Stimulated activated CD4-positive, alpha-beta T cell treated with anti-CD3 and anti-CD28 coated beads, Interleukin-1b, Interleukin-23, amount 100 ng/mL, for 1 hour (primary cell): ENCODE measurements around the gene CD34.
"Not testable (repeated sequence)": the region's sequence is repeated elsewhere in the genome, so short reads cannot be mapped to it uniquely, and the experiment has no call there.

Experiments
- DNase-seq, 2 donors: peaks; one replicate each; pipeline ENCODE4 v3.0.0-alpha.2; 2020; ENCODE audit warnings: low read depth in 2 of 2

CD34 gene

DNA sequence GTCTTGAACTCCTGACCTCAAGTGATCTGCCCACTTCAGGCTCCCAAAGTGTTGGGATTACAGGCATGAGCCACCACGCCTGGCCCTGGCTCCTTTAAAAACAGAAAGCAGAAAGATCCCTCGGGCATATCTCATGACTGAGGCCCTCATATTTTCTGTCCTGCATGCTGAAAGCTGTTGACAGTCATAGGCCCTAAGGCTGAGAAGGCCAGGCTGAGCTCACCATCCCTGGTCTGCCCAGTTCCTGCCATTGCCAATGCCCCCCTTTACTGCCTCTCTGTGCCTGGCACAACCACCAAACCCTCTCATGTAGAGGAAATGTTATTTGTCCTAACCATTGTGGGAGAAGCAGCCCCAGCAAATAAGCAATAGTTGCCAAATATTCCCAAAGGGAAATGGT, 12.7 kb downstream of the CD34 start:
- no peak for DNase-seq

DNA sequence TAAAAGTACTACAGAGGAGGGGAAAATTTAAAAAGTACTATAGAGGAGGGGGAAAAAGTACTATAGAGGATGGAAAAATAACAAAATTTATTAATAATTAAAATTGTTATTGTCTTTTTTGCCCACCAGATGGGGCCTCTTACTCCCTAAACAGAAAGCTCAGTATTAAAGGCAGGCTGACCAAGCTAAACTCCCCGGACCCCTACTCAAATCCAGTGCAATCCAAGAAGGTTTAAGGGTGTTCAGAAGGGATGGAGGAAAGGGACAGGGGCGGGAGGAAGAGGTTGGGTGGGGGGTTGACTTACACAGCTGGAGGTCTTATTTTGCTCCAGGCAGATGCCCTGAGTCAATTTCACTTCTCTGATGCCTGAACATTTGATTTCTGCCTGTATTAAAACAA, 13.7 kb downstream of the CD34 start:
- no peak for DNase-seq

DNA sequence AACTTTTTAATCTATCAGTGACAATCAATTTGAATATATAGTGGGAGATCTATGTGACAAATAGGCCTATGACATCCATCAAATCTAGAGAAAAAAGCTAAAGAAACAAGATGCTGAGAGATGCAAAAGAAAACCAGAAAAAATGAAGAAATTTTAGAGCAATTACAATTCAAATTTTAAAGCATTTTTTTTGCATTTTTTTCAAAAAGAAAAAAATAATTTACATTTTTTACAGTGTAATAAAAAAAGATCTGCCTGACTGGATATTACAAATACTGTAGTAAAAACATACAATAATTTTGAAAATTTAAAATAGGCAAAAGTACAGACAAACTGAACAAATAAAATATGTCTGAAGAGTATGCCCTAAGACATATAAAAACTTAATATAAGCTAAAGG, 14.4 kb downstream of the CD34 start:
- no peak for DNase-seq

DNA sequence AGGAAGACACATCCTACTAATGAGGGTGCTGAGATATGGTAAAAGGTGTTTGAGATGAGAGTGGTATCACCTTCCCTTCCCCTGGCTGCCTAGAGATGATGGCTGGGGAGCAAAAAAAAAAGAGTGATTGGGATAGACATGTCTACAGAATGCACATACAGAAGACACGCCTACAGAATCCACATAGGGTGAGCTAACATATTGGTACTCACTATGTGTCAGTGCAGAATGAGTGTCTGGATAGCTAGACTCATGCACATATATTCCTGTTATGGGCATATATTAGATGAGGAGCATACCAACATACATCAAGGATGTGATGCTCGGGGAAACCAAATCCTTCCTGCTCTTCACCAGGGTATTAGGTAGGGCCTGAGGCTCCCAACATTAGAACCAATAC, 16.2 kb downstream of the CD34 start:
- no peak for DNase-seq

DNA sequence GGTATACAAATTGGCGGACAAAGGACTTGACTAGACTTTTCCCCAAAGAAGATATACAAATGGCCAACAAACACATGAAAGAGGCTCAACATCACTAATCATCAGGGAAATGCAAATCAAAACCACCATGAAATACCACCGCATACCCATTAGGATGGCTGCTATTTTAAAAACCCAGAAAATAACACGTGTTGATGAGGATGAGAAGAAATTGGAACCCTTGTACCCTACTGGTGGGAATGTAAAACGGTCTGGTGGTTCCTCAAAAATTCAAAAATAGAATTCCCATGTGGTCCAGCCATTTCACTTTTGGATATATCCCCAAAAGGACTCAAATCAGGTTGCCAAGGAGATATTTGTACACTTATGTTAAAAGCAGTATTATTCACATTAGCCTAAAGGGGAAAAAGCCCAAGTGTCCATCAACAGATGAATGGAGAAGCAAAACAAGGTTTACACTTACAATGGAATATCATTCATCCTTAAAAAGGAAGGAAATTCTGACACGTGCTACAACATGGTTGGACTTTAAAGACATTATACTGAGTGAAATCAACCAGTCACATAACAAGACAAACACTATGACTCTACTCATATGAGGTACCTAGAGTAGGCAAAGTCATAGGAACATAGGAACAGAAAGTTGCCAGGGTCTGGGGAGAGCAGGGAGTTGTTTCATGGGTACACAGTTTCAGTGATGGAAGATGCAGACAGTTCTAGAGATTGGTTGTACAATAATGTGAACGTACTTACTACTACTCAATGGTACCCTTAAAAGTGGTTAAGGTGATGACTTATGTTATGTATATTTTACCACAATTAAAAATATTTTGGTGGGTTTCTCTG, 17.0 kb downstream of the CD34 start:
- no peak for DNase-seq

DNA sequence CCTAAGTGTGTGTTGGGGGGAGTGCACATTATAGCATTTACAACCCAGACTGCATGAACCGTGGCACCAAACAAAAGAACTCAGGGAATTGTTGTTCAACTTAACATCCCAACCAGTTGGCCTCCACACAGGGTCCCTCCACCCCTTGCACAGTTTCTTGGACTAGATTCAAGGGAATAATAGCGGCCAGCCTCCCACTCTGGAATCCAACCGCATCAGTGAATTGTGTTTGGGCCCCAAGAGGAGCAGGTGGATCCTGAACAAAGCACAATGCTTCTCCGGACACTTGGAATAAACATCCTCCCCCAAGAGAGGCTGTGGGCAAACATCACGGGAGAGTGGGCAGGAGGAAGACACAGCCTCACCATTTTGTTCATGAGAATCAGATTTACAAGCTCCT, 18.2 kb downstream of the CD34 start:
- DNase-seq = no peak

DNA sequence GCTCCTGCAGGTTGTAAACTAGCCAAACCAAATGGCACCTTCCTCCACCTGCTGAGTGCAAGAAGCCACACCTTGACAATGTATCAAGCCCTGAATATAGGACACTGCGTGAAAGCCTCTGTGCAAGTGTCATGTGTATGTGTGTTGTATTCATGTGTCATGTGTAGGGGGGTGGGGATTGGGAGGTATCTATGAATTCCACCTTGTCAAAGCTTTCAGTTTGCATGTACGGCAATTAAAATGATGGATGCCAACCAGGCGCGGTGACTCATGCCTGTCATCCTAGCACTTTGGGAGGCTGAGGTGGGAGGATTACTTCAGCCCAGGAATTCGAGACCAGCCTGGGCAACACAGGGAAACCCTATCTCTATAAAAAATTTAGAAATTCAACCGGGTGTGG, 19.8 kb downstream of the CD34 start:
- DNase-seq = no peak

DNA sequence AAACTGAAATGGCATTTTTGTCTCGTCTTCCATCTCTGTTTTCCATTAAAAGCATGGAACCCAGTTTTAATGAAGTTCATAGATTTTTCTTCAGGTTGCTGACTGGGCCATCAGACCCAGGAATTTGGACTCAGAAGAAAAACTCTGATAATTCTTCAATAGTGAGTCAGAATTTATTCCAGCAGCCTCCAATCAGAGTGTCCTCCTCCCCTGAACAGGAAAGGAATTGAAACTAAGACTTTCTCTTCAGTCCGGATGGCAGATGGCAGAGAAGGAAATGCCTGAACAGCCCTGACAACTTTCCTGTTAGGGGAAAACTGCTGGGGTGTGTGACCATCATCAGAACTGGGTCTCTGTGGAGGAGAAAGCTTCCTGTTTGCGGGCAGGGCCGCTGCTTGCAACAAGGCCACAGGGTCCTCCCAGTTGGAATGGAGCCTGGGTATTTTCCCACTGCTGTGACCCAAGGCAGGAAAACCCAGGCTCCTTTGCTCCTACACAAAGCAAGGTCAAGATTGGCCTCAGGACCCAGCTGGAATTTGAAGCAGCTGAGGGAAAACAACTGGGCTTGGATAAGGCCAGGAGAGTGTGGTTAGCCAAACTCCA, 20.7 kb downstream of the CD34 start:
- no peak for DNase-seq

DNA sequence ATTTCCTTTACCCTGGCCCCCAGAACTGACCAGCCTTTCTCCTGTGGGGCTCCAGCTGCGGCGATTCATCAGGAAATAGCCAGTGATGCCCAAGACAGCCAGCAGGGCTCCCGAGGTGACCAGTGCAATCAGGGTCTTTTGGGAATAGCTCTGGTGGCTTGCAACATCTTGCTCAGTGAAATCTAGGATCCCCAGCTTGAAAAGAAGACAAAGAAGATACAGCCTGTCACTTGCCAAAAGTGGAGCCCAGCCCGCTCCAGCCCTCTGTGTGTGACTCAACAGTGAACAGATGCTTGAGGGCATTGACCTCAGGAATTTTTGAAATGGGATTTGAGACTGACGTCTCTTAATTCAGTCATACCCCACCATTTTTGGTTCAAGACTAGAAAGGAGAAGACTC, 22.3 kb downstream of the CD34 start:
- no peak for DNase-seq

DNA sequence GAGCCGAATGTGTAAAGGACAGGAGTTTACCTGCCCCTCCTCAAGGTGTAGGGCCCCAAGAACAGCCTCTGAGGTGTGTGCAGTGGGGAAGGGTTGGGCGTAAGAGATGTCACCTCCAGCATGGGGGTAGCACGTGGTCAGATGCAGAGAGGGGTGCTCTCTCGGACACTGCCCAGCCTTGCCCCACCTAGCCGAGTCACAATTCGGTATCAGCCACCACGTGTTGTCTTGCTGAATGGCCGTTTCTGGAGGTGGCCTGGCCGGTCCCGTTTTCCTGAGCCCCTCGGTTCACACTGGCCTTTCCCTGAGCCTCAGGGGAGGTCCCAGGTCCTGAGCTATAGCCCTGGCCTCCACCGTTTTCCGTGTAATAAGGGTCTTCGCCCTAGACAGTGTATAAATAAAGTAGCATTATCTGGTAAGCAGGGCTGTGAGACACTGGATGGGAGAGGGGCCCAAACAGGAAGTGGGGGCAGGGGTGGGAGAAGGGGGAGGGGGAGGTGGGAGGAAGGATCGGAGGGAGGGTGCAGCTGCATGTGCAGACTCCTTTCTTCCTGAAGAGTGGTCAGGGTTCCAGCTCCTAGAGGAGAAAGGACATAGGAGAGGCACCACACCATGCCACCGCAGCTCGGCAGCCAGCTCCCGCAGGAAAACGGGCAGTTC, 23.3 kb downstream of the CD34 start:
- DNase-seq = no peak

DNA sequence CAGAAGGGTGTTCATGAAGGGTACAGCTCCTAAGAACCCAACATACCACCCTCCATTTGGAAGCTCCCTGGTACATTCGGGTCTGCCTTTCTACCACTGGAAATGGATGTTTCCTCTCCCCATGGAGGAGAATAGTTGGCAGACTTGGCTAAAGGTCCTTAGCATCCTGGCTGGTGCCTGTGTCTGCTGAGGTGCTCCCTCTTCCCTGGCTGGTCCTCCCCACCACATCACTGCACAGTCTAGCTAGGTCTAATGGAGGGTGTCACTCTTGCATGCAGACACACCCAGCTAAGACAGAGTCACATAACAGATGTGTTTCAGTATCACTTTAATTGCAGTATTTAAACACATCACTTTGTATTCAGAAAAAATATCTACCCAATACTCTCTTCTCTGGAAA, 24.7 kb downstream of the CD34 start:
- DNase-seq = no peak

DNA sequence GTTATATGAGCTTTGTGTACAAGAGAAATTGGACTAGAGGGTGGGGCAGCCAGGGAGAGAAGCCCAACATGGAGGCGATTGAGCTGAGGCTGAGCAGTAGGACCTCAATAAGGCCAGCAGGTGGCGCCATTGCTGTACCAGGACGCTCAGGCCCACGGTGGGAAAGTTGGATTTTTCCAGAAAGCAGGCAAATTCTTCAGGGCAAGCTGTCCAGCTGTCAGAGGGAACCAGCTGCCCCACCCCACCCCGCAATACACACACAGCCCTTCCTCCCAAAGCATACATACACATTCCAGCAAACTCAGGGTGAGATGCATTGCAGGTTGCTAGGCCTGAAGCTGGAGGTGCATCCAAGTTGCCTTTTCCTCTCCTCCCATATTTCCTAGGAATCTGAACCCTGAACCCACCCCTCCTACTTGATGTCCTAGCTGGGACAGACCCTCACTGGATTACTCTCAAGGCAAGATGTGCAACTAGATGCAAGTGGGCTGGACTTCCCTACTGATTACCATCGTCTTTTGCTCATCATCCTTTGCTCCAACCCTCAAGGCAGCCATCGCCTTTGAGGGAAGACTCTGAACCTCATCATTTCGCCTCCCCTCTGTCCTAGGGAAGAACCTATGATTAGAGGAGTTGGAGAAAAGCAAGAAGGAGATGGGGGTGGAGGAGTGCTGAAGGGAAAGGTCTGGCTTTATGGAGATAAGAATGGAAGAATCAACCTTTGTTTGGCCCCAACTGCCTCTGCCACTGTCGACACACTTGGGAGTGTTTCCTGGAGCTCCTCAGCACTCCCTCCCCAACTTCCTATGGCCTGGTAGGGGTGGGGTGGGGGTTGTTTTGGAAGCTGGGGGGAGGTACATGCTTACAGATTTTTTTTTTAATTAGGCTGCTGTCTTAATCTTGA, 25.5 kb downstream of the CD34 start:
- peak in 1 of 2 donors; percentile 48 for DNase-seq

DNA sequence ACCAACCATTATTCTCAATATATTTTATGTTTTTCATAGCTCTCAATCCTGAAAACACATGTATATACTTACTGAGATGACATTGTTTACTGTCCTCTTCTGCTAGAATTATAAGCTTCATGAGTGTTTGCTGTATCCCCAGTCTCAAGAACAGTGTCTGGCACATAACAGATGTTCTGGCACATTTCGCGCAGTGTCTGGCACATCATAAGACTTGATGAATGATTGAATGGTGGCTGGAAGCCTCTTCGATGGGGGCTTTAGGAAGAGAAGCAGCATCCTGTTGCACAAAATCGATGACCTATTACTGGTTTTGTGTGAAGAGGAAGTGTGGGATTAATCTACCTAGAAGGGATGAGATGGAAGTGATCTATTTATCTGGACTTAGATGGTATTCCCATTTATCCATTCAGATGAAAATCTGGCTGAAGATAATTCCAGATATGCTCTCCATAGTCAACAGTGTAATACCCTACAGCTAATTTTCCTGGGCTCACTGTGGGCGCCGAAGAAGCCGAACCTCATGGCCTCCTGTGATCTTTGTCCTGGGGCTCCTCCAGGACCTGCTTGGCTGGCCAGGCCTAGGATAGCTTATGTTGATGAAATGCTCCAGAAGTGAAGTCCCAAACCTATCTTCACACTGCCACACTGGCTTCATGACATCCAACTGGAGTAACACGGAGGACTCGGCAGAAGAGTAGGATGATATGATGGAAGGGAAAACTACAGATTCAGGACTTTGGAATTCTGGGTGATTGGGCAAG, 26.5 kb downstream of the CD34 start:
- no peak for DNase-seq

DNA sequence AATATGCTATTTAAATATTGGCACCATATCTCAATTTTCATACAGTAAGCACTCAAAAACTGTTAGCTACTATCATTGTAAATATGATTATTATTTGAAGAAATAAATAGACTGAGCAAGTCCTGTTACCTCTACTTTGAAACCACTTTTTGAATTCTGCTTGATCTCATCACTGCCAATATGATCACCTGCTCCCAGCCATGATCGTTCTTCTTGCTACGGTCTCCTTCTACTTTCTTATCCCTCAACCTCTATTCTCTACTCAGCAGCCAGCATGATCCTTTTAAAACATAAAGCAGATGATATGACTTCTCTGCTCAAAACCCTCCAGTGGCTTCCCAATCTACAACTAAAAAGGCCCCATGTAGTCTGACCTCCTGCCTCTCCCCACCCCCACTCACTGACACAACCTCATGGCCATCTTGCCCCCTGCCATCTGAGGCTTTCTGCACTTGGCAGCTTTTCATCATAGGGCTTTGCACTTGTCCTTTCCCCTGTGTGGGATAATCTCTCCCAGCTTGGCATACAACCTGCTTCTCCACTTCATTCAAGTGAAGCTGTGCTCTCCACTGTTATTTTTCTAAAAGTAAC, 27.2 kb downstream of the CD34 start:
- no peak for DNase-seq

DNA sequence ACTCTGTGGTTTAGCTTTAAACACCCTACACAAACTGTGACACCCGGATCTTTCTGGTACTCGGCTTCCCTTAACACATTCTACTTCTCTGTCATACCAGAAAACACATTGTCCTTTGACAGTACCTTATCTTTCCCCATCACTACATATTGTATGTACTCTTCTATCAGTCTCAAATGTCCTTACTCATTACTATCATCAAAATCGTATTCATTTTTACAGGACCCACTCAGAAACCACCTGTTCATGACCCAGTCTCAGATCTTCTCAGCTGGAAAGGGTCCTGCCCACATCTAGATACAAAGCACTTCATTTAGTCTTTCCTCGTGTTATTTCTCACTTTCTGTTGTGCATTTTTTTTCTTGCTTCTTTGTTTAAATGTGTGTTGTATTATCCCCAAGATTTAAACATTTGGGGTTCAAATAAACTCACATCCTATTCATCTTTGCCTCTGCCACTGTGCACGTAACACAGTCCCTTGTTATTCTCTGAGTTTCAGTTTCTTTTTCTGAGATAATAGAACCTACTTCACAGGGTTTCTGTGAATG, 27.7 kb downstream of the CD34 start:
- no peak for DNase-seq

DNA sequence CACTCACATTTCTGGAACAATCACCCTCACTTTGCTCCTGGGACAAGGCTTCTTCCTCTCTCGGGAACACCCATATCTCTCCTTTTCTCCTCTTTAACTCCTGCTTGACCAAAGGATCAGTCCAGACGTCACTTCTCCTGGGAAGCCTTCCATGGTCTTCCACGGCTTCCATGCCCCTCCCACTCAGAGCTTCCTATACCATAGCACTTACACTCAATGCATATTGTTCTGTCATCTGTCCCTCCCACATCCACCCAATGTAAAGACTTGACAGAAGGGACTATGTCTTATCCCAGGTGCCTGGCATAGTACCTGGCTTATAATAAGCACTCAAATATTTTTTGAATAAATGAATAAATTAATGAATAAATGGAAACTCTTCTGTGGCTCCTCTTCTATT, 28.2 kb downstream of the CD34 start:
- no peak for DNase-seq

DNA sequence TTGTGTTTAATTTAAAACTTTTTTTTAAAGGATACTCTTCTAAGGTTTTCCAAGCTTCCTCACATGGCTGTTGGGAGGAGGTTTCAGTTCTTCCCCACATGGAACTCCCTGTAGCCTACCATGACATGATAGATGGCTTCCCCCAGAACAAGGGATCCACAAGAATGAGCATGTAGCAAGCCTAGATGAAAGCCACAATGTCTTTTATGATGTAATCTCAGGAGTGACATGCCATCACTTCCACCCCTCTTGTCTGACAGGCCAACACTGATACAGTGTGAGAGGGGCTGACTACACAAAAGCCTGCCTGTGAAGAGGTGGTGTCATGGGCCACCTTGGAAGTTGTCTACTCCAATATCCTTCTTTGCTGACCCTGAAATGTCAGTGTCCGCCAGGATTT, 32.0 kb downstream of the CD34 start:
- DNase-seq = no peak

DNA sequence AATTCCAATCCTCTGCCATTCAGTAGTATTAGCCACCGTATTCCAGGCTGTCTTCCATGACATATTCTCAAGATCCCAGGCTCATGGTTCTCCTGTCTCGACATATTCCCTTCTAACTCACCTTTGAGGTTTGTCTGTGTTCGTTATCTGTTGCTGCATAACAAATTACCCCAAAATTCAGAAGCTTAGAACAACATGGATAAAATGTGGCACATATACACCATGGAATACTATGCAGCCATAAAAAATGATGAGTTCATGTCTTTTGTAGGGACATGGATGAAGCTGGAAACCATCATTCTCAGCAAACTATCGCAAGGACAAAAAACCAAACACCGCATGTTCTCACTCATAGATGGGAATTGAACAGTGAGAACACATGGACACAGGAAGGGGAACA, 33.0 kb downstream of the CD34 start:
- not testable (repeated sequence) for DNase-seq

DNA sequence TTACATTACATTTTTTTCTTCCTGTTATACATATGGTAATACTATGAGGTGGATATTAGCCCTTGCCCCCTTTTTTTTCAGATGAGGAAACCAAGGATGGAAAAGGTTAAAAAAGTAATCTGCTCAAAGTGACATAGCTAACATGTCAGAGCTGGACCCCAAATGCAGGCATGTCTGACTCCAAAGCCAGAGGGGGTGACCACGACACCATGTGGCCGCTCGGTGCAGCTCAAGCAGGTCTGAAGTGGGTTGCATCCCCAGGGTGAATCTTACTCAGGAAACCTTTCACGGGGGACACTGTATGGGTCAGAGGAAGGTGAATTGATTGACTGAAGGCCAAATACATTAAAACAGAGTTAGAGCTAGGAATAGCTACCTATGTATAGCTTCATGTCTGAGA, 34.8 kb downstream of the CD34 start:
- no peak for DNase-seq

DNA sequence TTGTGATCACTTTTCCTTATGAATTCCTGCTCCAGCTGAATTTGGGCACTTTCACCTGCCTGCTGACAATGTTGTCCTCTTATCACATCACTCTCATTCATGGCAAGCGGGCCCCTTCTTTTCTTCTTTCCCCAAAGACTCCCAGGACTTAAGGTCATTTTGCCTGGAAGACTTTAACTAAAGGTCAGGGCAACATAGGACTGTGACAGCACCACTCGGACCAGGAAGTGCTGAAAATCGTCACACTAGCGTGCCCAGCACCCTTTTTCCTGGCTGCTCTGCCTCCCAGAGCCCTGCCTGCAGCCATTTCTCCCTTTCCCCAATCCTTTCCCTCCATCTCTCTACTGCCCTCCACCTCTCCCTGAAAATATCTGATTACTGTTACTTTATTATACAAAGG, 35.4 kb downstream of the CD34 start:
- DNase-seq = no peak
